ENCODE results near the gene PBX1.

PBX1 gene

GRCh38 chr1:164867590-164867989 is 308.6 kb downstream of the PBX1 start:
- no peak for DNase-seq (ENCODE audit: low read depth)

GRCh38 chr1:164868990-164869389 is 310.0 kb downstream of the PBX1 start:
- no peak for DNase-seq (ENCODE audit: low read depth)

GRCh38 chr1:164875518-164875917 is 316.5 kb downstream of the PBX1 start:
- DNase-seq (ENCODE audit: low read depth) = no peak

GRCh38 chr1:164876398-164877116 is 317.6 kb downstream of the PBX1 start:
- DNase-seq (ENCODE audit: low read depth) = no peak

- DNase-seq (ENCODE audit: low read depth) = no peak
Measured at GRCh38 chr1:164880199-164880598, 321.2 kb downstream of the PBX1 start.

- DNase-seq (ENCODE audit: low read depth) = no peak
Measured at GRCh38 chr1:164880644-164881043, 321.7 kb downstream of the PBX1 start.

- DNase-seq (ENCODE audit: low read depth) = no peak
Measured at GRCh38 chr1:164885311-164885710, 326.3 kb downstream of the PBX1 start.

GRCh38 chr1:164886101-164886500 is 327.1 kb downstream of the PBX1 start:
- DNase-seq (ENCODE audit: low read depth) = no peak

- DNase-seq (ENCODE audit: low read depth) = no peak
Measured at GRCh38 chr1:164891615-164892014, 332.6 kb downstream of the PBX1 start.

GRCh38 chr1:164895026-164895912 is 336.3 kb downstream of the PBX1 start:
- no peak for DNase-seq (ENCODE audit: low read depth)

- no peak for DNase-seq (ENCODE audit: low read depth)
Measured at GRCh38 chr1:164901031-164901430, 342.0 kb downstream of the PBX1 start.

Data from GM04503 (cell line).